Activated CD8-positive, alpha-beta memory T cell treated with anti-CD3 and anti-CD28 coated beads, Interleukin-2, amount 50 U/mL, for 24 hours (primary cell): ENCODE results near the gene XRCC3.

ENCODE experiments used
- DNase-seq: peaks from one replicate; pipeline ENCODE4 v3.0.0-alpha.2; 2020; ENCODE audit errors: extremely low read depth

Gene XRCC3

DNA sequence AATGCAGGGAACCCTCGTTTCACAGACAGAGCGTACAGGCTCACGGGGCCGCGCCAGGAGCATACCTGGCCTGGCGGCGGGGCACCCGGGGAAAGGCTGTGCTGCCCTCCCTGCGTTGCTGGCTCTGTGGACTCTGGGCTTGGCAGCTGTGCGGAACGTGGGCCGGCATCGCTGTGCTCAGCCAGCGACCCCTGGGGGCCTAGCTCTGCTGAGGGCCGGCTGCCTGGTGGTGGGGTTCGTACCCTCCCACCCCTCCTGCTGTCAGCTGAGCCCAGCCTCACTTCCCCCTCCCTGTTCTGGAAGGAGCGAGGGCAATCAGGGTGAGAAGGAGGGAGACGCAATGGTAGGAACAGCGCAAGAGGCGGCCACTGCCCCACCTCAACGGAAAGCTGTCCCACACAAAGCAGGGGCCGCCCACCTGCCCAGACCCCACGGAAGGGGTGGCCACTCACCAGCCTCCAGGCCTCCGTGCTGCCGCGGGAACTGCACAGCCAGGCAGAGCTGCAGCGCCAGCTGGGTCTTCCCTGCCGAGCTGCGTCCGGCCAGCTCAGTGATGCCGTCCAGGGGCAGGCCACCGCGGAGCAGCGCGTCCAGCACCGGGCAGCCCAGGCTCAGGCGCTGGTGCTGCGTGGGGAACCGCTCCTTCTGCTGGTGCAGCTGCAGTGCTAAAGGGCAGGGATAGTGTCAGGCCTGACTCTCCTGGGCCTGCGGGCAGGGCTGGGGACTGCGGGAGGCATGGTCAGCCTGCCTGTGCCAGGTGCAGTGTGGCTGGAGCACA, 8.5 kb downstream of the XRCC3 start:
- DNase-seq: no peak

DNA sequence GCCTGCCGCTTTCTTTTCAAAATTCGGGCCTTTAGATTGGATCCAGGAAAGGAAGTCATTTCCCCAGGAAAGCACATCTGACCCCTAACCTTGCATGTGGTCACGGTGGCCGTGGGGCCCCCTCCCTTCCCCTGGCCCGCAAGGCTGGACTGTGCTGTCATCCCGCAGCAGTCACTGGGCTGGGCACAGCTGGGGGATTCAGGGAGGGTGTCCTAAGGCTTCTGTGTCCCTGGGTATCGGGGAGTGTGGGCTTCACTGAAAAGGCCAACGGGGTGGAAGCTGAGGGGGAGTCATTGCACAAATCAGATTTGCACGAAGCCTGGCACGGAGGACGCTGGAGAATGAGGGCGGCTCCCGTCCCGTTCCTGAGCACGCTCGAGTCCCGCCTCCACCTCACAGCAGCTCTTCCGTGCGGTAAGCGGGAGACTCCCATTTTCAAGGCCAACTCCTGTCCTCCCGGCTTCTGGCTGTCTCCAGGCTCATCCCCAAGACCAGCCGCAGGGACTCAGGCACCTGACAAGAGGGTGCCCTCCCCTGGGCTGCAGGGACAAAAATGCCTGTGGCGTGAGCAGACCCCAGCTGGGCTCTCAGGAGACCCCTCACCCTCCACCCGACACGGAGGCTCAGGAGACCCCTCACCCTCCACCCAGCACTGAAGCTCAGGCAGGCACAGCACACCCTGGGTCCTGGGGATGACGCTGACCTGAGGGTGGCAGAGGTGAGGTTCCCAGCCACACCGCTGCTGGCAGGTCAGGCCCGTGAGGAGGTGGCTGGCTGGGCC, 9.6 kb downstream of the XRCC3 start:
- DNase-seq: no peak

DNA sequence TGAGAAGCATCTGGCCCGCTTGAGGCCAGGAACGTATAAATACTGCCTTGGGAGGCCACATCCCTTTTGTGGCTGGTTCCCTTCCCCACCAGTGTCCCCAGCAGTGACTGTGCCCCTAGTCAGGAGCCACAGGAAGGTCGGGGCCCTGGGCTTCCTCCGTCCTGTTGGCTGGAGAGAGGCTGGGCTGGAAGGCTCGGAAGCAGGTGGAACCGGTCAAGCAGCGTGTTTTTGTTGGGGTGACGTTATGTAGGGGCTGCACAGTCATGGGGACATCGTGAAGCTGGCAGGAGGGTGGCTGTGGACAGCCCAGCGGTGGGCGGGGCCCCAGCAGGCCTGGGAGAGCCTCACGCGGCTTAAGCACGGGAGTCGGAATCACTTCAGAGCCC, 10.1 kb downstream of the XRCC3 start:
- no peak for DNase-seq

DNA sequence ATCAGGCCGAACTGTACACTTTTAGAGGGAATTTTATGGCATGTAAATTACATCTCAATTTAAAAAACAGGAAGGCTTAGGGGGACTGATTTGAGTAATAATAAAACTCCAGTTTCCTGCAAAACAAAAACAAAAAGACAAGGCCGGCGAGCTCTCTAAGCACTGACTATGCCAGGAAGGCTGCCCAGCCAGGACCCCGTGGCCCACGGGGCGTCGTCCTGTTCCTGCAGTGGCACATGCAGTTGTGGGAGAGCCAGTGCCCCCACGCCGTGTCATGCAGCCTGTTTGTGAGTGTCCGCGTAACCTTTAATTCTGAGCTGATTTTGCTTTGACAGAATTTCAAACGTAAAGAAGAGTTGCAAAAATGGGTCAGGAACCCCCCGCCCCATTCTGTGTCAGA, 10.5 kb downstream of the XRCC3 start:
- no peak for DNase-seq

DNA sequence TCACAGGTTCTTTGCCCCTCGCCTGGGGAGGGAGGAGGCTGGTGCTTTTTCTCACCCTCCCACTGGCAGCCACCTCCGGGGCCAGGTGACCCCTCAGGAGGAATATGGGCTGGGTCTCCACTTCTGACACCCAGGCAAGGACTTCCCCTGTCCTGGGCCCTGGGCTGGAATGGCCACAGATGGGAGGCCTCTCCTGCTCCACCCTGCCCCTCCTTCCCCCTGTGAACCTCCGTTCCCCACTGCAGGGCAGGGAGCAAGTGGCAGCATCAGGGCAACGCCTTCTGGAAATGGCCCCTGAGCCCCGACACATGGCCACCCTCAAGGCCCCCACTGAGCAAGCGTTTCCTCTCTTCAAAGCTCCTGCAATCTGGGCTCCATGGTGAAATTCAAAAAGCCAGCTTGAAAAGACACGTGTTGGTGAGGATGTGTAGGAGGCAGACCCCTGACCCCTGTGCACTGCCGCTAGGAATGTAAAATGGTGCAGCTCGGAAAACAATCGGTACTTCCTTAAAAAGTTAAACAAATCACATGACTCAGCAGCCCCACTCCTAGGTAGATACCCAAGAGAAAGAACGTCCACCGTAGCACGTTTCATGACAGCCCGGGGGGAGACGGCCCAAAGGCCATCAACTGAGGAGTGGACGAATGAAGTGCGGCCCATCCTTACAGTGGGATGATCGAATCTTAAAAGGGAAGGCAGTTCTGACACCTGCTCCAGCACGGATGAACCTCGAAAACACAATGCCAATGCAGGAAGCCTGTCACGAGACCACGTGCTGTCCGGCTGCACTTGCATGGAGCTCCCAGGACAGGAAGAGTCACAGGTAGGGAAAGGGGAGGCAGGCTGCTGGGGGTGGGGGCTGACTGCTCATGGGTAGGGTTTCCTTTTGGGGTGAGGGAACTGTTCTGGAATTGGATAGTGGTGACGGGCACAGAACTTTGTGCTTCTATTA, 11.5 kb downstream of the XRCC3 start:
- DNase-seq: no peak

DNA sequence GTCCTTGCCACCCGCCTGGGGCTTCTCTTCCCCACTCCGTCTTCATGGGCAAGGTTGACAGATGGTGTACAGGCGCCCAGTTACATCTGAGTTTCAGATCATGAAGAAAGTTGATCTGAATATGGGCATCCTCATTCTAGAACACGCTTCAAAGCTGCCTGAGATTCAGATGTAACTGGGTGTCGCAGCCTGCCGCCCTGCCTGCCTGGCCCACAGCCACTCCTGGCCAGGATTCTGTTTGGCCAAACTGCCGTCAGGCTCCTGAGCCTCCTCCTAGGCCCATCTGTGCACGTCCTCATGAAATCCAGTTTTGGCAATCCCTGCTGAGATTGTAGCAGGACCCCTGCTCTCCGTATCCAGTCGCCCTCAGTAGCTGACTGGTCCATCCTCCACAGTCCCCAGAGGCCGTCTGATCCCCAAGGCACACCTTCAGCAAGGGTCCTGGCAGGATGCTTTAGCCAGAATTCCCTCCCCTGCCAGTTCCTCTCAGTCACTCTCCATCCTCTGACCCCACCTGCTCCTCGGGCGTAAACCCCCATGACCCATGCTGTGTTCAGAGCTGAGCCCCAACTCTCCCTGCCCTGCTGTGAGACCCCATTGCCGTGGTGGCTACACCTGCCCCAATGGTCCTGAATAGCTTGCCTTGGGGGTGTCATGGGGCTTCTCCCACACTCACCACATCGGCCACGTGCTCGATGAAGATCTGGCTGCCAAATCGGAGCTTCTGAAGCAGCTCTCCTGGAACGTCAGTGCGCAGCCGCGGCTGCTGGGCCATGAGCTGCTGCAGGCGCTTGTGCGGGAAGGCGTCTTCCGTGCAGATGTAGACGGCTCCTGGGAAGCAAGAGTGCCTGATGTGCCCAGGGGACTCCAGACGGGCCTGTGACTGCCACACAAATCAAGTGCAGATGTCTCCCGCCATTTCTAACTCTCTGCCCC, 12.5 kb downstream of the XRCC3 start:
- DNase-seq: no peak

DNA sequence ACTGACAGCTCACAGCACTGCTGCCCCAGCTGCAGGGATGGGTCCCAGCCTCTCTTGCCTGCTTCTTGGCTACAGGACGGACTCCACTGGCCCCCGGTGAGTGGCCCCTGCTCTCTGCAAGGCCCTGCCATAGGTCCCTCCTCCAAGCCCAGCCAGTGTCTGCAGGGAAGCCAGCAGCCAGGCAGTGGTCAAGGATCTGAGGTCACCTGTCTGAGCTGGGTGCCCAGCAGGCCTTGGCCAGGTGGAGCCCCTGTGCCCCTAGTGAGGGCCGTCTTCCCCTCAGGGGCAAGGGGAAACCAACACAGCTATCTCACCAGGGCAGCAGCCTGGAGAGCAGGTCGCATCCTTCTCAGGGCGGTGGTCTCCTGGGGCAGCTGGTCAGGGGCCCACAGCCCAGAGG, 13.2 kb downstream of the XRCC3 start:
- no peak for DNase-seq

DNA sequence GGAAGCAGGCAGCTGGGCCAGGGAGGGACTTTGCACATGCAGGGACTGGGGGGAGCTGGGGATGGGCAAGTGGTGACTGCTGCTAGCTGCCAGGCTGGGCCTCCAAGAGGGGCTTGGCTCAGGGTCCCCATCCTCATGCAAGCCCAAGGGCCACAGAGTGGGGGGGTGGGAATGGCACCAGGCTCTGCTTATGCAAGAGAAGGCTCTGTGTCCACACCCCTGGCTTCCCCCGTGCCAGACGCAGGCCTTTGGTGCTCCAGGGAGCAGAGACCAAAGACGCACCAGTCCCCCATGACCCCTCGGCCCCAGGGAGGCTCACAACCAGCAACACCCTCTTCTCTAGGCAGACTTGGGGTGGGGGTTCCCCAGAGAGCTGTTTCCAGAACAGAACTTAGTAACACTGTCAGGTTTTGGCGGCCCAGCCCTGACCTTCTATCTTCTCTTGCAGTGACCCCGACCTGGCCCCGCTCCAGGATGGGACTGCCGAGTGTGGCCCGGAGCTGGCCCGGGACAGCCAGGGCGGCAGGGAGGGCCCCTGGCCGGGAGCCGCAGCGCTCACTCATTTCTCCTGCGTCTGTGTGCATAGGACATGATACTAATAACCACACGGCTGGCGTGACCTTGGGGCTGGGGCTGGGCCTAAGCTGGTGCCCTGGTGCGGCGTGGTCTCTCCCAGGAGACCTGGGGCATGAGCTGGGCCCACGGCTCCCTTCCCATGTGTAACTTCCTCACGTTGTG, 14.3 kb downstream of the XRCC3 start:
- DNase-seq: no peak

DNA sequence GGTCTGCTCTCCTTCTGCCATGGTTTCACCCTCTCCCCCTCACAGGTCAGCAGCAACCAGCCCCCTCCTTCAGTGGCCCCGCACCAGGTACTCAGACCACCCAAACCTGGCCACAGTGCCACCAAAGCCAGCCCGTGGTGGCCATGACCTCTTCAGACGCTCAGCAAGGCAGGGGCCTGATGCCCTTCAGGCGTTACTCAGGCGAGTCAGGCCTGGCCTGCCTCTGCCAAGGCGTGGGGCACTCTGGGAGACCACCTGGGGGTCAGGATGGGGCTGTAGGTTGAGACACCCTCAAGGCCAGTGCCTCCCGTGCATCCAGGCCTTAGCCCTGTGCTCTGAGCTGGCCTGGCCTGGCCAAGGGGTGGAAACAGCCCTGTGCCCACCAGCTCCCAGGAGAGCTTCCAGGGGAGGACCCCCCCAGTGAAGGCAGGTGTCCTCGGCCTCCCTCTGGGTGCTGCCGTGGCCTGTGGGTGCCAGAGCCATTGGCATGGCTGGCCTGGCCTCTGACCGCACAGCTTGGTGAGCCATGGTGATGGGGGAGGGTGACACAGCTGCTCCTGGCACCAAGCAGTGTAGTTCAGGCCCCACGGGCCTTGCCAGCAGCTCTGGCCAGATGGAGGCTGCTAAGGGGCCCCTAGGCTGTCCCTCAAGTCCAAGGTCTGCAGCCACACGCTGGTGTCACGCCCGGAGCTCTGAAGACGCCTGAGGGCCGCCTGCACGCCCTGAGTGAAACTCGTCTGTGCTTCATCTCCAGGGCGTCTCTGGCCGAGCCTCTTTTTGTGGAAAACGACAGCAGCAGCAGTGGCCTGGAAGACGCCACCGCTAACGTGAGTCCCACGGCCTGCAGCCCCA, 15.1 kb downstream of the XRCC3 start:
- no peak for DNase-seq

DNA sequence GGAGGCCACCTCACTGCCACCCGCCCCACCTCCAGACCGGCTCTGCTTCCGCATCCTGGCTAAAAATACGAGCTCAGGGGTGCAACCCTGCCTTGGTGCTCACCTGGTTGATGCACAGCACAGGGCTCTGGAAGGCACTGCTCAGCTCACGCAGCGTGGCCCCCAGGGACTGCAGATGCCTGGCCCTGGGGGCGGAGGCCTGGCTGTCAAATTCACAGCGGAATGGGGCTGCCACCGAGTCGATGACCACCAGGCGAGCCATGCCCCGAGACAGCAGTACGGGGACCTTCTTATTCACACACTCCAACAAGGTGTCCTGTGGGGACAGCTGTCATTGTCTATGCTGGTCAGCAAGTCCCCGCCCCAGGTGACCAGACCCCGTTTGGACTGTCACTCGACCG, 16.0 kb downstream of the XRCC3 start:
- no peak for DNase-seq

DNA sequence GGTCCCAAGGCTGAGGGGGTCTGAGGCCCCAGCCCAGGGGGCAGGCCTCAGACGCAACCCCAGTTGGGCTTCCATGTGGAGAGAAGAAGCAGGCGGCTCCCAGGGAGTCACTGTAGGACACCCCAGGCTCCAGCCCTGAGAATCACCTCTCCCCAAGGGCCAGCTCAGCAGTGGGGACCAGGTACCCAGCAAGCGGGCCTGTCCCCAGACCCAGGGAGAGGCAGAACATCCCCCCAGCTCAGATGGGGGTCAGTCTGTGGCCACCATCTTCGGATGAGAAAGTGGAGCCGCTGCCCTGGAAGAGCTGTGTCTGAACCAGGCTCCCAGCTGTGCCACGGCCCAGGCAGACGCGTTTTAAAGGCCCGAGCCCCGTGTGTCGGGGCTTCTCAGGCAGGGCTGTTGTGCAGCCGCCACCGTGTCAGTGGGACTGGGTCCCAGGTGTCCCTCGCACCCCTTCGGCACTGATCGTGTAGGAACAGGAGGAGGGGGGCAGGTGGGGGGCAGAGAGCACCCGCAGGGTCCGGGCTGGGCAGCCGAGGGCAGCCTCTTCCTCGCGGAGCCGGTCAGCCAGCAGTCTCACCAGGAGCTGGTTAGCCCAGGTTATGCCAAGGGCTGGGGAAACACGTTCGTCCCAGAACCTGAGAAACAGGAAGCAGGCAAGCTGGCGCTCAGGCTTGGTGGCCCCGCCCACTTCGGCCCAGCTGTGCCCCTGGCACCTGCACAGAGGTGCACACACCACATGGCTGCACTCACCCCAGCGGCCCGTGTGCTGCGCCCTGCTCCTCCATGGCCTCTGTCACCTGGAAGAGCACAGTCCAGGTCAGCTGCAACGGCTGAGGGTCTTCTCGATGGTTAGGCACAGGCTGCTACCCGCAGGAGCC, 16.6 kb downstream of the XRCC3 start:
- no peak for DNase-seq

DNA sequence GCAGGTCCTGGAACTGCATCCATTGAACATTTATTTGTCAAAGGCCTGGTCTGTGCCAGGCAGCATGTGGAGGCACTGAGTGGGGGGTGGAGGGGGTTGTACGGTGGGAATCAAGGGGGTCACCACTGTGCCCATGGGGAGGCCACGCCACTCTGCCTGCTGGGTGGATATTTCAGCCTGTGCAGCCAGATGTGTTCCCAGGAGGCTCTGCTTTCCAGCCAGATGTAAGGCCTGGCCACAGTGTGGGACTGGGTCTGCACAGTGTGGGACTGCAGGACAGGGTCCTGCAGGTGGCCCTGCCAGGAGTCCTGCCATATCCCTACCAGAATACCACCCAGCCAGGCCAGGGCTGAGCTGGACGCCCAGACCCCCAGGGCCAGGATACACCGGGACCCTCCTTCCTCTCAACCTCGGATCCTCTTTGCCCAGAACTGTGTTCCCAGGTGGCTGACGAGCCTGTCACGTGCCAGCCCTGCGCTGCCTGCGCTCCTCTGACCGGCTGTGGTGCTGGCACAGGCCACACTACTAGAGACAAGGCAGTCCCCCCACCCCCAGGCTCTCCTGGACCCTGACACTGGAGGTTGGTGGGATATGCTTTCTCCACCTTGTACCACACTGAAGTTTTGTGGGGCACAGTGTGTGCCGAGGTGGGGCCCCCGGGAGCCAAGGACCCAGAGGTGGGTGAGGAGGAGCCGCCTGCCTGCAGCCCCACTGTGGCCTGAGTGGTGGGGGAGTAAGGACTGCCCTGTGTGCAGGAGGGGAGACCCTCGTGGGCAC, 17.5 kb downstream of the XRCC3 start:
- DNase-seq: no peak

DNA sequence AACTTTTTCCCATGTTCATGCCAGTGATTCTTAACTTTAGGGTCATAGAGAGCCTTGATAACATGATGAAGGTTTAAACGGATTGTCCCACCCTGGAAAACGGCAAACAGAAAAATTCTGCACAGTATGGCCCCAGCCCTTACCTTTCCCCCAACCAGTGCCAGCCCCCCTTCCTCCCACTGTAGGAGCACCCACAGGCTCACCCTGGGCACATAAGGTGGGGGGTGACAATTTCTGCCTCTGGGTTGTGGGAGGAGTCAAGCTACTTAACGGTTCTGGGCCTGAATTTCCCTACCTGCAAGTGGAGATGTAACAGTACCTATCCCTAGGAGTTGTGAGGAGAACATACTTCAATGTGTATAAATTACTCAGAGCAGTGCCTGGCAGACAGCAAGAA, 18.0 kb downstream of the XRCC3 start:
- no peak for DNase-seq

DNA sequence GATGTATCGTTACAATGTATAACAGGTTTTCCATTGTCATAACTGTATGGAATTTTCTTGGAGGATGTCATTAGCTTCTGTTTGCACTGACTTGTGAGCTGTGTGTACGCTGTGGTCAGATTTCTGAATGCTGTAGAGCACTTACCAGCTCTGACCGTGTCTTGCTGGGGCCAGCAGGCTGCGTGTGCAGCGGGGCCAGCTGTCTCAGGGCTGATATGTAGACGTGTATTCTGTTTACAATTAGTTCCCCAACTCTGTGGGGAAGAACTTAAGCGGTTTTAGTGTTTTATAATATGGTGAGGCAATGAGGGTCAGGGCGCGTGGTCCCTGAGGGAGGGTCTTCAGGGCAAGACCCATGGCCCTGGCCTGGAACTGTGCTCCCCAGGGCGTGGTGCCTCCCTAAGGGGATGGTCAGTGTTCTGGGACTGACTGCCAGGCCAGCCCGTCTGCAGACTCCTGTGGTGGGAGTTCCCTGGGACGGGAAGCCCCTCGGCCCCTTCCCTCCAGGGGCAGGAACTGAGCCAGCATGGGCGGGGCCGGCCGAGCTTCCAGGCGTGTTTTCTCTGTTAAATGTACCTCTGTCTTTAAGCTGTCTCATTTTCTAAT, 18.7 kb downstream of the XRCC3 start:
- DNase-seq: no peak

DNA sequence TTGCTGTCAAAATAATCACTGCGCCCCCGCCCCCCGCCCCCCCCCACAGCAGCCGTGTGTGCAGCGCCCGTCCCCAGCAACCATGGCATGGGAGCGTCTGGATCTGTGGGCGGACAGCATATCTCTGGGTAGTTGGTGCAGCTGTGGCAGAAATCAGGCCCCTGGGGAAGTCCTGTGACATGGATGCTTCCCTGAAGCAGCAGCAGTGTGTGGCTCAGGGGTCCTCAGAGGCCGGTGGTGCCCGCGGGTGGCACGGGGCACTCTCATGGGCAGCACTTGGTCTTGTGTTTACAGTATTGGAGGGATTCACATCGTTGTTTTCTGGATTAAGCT, 19.2 kb downstream of the XRCC3 start:
- no peak for DNase-seq

DNA sequence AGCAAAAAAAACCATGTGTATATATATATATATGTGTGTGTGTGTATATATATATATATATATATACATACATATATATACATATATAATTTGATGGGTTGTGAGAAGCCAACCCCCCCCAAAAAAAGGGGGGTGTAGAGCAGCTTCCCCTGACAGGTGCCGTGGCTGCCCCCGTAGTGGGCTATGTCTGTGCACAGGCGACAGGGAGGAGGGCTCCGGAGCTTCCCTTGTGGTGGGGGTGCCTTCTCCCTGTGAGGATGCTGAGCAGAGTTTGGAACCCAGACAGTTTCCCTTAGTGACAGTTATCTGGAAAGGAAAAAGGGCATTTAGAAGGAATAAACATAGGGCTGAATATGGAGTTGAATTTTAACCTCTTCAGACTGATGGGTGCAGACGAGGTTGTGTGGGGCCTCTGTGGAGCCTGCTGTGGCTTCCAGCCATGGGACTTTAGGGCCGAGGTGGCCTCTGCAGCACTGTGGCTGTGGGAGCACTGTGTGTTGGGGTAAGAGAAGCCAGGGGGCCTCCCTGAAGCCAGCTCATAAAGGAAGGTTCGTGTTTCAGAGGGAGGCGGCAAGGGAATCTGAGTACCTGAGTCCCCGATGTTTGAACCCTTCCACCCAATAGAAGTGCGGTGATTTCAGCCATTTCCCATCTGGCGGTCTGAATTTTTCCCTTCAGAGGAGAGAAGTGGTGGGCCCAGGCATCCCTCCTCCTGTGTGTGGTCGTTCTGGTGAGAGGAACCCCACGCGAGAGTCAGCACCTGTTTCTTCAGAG, 19.8 kb downstream of the XRCC3 start:
- DNase-seq: no peak

DNA sequence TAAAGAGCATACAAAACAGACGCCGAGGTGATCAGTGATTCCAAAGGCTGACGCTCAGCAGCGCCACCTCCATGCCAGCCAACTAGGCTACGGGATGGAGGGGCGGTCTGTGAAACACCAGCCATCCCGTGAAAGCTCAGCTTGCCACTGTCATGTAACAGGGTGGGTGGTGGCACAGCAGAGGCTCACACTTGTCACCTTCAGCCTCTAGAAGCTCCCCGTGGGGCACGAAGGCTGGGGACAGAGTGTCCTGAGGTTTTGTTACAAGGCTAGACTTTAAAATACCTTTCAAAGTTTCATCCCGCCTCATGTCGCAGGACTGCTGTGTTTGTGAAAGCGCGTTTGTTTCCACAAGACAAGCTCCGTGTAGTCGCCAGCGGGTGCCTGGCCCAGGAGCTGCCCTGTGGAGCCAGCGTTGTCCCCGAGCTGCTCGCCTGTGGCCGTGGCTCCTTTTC, 20.7 kb downstream of the XRCC3 start:
- no peak for DNase-seq
